Cardiac muscle cell (in vitro differentiated cells and primary cell): Measurements from ENCODE around the gene OR52A1. TPM values are rescaled to one million over a fixed set of nuclear protein-coding genes. Genes with fewer than 3 reads are reported as not detected.

Source experiments
- DNase-seq, 2 donors: peaks; one replicate each; pipeline versions ENCODE4 v3.0.0 to v3.0.0-alpha.2; 2010 to 2017; ENCODE audit warnings: low read depth in 1 of 2, low spot score in 1 of 2
- H3K27ac ChIP-seq: fragments of 200-600 bp; sonication (generic); 2 replicates; pipeline ENCODE4 v1.5.1; 2016
- H3K27me3 ChIP-seq: fragments of 200-600 bp; sonication (generic); 2 replicates; pipeline ENCODE4 v1.6.0; 2016; ENCODE audit warnings: control low read depth
- H3K36me3 ChIP-seq: fragments of 200-600 bp; sonication (generic); 2 replicates; pipeline ENCODE4 v1.5.1; 2016; ENCODE audit warnings: control low read depth
- H3K4me1 ChIP-seq: fragments of 200-600 bp; sonication (generic); 2 replicates; pipeline ENCODE4 v1.8.1; 2017; ENCODE audit warnings: low read depth, mild to moderate bottlenecking, mixed run types
- H3K4me3 ChIP-seq: fragments of 200-600 bp; sonication (generic); 2 replicates; pipeline ENCODE4 v1.5.1; 2016; ENCODE audit warnings: mild to moderate bottlenecking
- H3K9me3 ChIP-seq: fragments of 200-600 bp; sonication (generic); 2 replicates; pipeline ENCODE4 v1.5.1; 2017; ENCODE audit warnings: low read depth, mild to moderate bottlenecking, control low read depth
- CTCF ChIP-seq: IDR thresholded peaks from 2 replicates; pipeline ENCODE4 v1.5.1; 2012; ENCODE audit warnings: low read depth, mild to moderate bottlenecking, low read length
- polyA plus RNA-seq: library from polyadenylated mRNA; unstranded; fragments of >200 nt; fragmentation: Nextera tagmentation; extraction: Ambion mirVana; gene quantifications from 2 replicates; pipeline ENCODE4 v1.2.1, GENCODE V29; 2016
- total RNA-seq: library from RNA; depleted of rRNA; stranded (reverse); fragments of >200 nt; gene quantifications from 2 replicates; pipeline ENCODE4 v1.2.3, GENCODE V29; 2016

The OR52A1 gene
- total and polyA plus RNA-seq, 2 experiments from 2014 or later, result not detected

GRCh38 chr11:5196067-5196466, 41.5 kb upstream of the OR52A1 start:
- H3K9me3 ChIP-seq, result no peaks in the 10 kb centered on the region
- no peaks in the 10 kb centered on the region for H3K36me3 ChIP-seq
- no peak overlapping the region for H3K4me3 ChIP-seq
- DNase-seq, result no peak
- no peak for TF ChIP-seq CTCF
- no peaks in the 10 kb centered on the region for H3K27me3 ChIP-seq
- no peak overlapping the region for H3K27ac ChIP-seq
- no peaks in the 10 kb centered on the region for H3K4me1 ChIP-seq

DNA sequence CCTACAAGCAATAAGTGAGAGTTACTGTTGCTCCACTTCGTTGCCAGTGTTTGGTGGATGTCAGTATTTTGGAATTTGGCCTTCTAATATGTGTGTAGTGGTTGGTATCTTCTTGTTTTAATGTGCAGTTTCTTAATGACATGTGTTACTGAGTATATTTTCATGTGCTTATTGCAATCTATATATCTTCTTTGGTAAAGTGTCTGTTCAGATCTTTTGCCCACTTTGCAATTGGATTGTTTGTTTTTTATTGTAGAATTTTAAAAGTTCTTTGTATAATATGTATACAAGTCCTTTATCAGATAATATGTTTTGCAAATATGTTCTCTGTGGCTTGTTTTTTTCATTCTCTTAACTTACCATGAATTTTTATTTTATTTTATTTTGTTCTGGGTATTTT, 38.2 kb upstream of the OR52A1 start:
- no peak for DNase-seq
- no peaks in the 10 kb centered on the region for H3K4me1 ChIP-seq
- no peak for TF ChIP-seq CTCF
- H3K27ac ChIP-seq, result no peak overlapping the region
- H3K27me3 ChIP-seq, result no peaks in the 10 kb centered on the region
- no peaks in the 10 kb centered on the region for H3K36me3 ChIP-seq
- H3K4me3 ChIP-seq, result no peak overlapping the region
- H3K9me3 ChIP-seq, result no peaks in the 10 kb centered on the region

DNA sequence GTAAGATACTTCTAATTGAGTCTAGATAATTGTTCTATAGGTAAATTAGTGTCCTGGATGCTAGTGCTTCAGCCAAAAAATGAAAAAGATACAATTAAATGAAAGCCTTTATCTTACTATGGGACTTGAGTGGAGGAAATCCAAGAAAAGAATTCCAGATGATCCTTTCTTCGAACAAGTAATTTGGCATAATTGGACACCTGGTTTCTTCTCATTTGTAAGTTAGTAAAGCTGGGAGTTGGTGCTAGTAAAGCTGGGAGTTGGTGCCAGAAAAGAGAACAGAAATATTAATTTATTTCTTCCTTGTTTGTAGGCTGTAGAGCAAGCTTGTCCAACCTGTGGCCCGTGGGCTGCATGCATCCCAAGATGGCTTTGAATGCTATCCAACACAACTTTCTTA, 33.6 kb upstream of the OR52A1 start:
- H3K27me3 ChIP-seq, result no peaks in the 10 kb centered on the region
- no peak overlapping the region for H3K27ac ChIP-seq
- DNase-seq, result no peak
- H3K36me3 ChIP-seq, result no peaks in the 10 kb centered on the region
- no peak for TF ChIP-seq CTCF
- H3K9me3 ChIP-seq, result no peaks in the 10 kb centered on the region
- no peaks in the 10 kb centered on the region for H3K4me1 ChIP-seq
- H3K4me3 ChIP-seq, result no peak overlapping the region

GRCh38 chr11:5178046-5178837, 23.7 kb upstream of the OR52A1 start:
- Histone ChIP-seq H3K4me3 (no peak overlapping the region), H3K27me3 (no peaks in the 10 kb centered on the region), H3K36me3 (no peaks in the 10 kb centered on the region), H3K27ac (no peak overlapping the region), H3K9me3 (no peaks in the 10 kb centered on the region), H3K4me1 (no peaks in the 10 kb centered on the region)
- DNase-seq, result no peak
- no peak for TF ChIP-seq CTCF

- no peaks in the 10 kb centered on the region for H3K36me3 ChIP-seq
- TF ChIP-seq CTCF, result no peak
- DNase-seq, result no peak
- no peaks in the 10 kb centered on the region for H3K4me1 ChIP-seq
- no peaks in the 10 kb centered on the region for H3K27me3 ChIP-seq
- H3K4me3 ChIP-seq, result no peak overlapping the region
- no peak overlapping the region for H3K27ac ChIP-seq
- no peaks in the 10 kb centered on the region for H3K9me3 ChIP-seq
Observed at GRCh38 chr11:5174934-5175333, 20.4 kb upstream of the OR52A1 start.
